Thyroid gland (tissue), 4 donors: Measurements from ENCODE around the gene S1PR1.

ENCODE experiments used
- CTCF ChIP-seq, 6 experiments: fragments of 200-600 bp in 3 of 6; fragments of 450-650 bp in 3 of 6; sonication (generic) in 3 of 6; IDR thresholded peaks; one replicate each; pipeline ENCODE4 v1.5.1; 2016 to 2019; ENCODE audit warnings: antibody characterized with exemption in 6 of 6, mild to moderate bottlenecking in 2 of 6, inconsistent platforms in 1 of 6, moderate library complexity in 1 of 6
- POLR2A ChIP-seq, 2 donors: fragments of 450-650 bp; IDR thresholded peaks; one replicate each; pipeline ENCODE4 v1.6.1; 2017; ENCODE audit warnings: antibody characterized with exemption in 2 of 2, mild to moderate bottlenecking in 2 of 2, moderate library complexity in 1 of 2

GRCh38 chr1:101247404-101248287 is 10.8 kb downstream of the S1PR1 start:
- no peak for TF ChIP-seq CTCF (IDR thresholded peaks at IDR 0.05)
- no peak for TF ChIP-seq POLR2A (IDR thresholded peaks at IDR 0.05)
